ENCODE data around the gene TAF11L11.
"Not testable (repeated sequence)": the region's sequence is repeated elsewhere in the genome, so short reads cannot be mapped to it uniquely, and the experiment has no call there.

Gene TAF11L11

DNA sequence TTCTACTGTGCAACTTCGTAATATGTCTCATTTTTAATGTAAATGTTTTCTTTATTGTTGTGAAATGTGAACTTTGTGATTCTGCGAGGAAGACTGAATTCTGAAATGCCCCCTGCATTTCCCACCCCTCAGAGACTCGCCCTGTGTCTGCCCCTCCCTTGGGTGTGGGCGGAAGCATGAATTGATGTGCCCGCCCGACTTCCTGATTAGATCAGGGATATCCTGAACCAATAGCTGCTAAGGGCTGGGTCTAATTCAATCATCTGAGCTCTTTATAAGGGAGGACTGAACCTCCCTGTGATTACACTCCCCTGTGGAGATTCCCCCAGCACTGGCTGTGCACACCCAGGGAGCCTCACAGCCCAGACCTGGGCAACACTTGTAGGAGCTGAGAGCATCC is at the start of gene TAF11L11:
Gene TAF11L11, plus strand, starts transcription at position 304 of the 400 bp plus-strand sequence.
- not testable (repeated sequence) for DNase-seq (ENCODE audit: low read depth)

DNA sequence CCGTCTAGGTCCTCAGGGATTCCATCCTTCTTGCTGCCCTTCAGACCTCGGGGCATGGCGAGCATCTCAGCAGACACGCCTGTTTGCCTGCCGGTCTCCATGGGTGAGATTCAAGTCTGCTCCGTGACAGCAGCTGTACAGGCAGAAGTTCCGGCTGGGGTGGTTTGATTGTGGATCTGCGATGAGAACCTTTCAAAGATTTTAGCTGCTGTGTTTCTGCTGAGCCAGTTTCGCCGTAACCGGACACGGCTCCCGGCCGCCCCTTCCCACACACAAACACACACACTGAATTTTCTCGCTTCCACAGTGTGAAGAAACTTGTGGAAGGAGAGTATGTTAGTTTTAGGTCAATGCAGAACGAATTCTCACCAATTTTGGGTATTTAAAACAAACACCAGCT is 18.3 kb upstream of the TAF11L11 start, which contains the start of gene TAF11L7:
Gene TAF11L7, minus strand, starts transcription at position 101 of the 400 bp plus-strand sequence.
- DNase-seq (ENCODE audit: low read depth): not testable (repeated sequence)

- DNase-seq (ENCODE audit: low read depth): not testable (repeated sequence)
Measured at GRCh38 chr5:17590860-17591259, 13.1 kb upstream of the TAF11L11 start, which contains the start of gene TAF11L8. Gene TAF11L8, minus strand, starts transcription at chr5:17590960.

DNA sequence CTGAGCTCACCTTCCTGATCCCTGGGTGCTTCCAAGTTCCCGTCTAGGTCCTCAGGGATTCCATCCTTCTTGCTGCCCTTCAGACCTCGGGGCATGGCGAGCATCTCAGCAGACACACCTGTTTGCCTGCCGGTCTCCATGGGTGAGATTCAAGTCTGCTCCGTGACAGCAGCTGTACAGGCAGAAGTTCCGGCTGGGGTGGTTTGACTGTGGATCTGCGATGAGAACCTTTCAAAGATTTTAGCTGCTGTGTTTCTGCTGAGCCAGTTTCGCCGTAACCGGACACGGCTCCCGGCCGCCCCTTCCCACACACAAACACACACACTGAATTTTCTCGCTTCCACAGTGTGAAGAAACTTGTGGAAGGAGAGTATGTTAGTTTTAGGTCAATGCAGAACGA is 9.7 kb upstream of the TAF11L11 start, which contains the start of gene TAF11L9:
Gene TAF11L9, minus strand, starts transcription at position 140 of the 400 bp plus-strand sequence.
- DNase-seq (ENCODE audit: low read depth): not testable (repeated sequence)

- not testable (repeated sequence) for DNase-seq (ENCODE audit: low read depth)
Measured at GRCh38 chr5:17597728-17598127, 6.3 kb upstream of the TAF11L11 start, which contains the start of gene TAF11L10. Gene TAF11L10, minus strand, starts transcription at chr5:17597828.

GRCh38 chr5:17604951-17605350 is 968 bp downstream of the TAF11L11 start:
- no peak for DNase-seq (ENCODE audit: low read depth)

DNA sequence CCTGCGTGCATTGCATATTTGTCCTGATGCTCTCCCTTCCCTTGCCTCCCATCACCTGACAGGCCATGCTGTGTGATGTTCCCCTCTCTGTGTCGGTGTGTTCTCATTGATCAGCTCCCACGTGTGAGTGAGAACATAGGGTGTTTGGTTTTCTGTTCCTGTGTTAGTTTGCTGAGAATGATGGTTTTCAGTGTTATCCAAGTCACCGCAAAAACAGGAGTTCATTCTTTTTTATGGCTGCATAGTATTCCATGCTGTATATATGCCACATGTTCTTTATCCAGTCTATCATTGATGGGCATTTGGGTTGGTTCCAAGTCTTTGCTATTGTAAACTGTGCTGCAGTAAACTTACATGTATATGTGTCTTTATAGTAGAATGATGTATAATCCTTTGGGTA is 3.5 kb downstream of the TAF11L11 start:
- DNase-seq (ENCODE audit: low read depth): not testable (repeated sequence)

GRCh38 chr5:17610092-17610491 is 6.1 kb downstream of the TAF11L11 start, which contains the start of gene TAF11L12:
Gene TAF11L12, plus strand, starts transcription at chr5:17610392.
- not testable (repeated sequence) for DNase-seq (ENCODE audit: low read depth)

DNA sequence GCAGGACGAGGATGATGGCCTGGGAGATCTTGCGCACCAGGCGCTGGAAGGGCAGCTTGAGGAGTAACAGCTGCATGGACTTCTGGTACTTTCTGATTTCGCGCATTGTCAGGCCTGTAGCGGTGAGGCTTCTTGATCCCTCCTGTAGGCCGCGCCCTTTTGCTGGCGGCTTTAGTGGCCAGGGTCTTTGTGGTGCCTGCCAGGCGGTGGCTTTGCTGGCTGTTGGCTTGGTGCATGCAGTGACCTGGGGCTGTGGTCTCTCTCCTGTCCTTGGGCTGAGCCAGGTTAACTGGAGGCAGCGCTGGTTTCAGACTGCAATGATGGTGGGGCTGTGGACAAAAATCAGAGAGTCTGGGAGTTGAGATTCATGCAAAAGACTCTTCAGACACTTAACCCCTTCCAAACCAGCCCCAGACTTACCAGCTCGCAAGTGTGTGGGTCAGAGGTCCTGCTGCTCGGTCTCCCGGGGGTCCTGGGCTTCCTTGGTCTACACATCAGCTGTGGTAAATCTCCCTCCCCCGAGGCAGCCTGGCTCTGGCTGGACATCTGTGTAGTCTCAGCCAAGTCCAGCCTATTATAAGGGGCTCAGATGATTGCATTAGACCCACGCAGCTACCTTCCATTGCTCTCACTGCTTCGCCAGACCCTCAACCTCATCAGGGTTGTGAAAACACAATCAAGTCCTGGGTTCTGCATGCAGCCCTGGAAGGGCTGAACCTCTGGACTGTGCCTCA is 11.1 kb downstream of the TAF11L11 start:
- DNase-seq (ENCODE audit: low read depth): no peak

DNA sequence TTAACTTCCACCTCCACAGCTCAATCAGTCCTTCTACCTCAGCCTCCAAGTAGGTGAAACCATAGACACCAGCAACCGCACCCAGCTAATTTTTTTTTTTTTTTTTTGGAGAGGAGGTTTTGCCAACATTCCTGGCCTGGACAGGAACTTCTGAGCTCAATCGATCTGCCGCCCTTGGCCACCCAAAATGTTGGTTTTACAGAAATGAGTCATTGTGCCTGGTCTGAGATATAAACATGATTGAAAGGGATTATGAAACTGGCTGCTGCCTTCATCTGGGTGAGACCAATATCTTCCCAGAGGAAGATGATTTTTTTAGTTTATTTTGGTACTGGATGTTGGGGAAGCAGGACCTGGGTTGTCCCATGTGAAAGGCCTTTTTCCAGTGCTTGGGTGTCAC is 15.4 kb downstream of the TAF11L11 start:
- DNase-seq (ENCODE audit: low read depth): no peak

- DNase-seq (ENCODE audit: low read depth): no peak
Measured at GRCh38 chr5:17620627-17621026, 16.6 kb downstream of the TAF11L11 start.

GRCh38 chr5:17625686-17626085 is 21.7 kb downstream of the TAF11L11 start:
- no peak for DNase-seq (ENCODE audit: low read depth)

GRCh38 chr5:17631788-17632187 is 27.8 kb downstream of the TAF11L11 start, which contains the start of gene TAF11L13:
Gene TAF11L13, plus strand, starts transcription at chr5:17632088.
- DNase-seq (ENCODE audit: low read depth): not testable (repeated sequence)

DNA sequence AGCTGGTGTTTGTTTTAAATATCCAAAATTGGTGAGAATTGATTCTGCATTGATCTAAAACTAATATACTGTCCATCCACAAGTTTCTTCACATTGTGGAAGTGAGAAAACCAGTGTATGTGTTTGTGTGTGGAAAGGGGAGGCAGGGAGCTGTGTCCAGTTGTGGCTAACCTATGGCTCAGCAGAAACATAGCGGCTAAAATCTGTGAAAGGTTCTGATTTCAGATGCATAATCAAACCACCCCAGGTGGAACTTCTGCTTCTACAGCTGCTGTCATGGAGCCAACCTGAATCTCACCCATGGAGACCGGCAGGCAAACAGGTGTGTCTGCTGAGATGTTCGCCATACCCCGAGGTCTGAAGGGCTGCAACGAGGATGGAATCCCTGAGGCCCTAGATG is 30.2 kb downstream of the TAF11L11 start, which contains the start of gene TAF11L14:
Gene TAF11L14, plus strand, starts transcription at position 301 of the 400 bp plus-strand sequence.
- no peak for DNase-seq (ENCODE audit: low read depth)

DNA sequence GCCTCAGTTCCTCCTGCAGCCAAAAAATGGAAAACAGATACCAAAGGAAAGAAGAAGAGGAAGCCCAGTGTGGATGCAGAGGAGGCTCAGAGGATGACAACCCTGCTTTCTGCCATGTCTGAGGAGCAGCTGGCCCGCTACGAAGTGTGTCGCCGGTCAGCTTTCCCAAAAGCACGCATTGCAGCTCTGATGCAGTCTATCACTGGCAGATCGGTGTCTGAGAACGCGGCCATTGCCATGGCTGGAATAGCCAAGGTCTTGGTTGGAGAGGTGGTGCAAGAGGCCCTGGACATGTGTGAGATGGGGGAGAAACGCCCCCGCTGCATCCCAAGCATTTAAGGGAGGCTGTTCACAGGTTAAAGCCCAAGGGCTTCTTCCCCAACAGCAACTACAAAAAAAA is 45.2 kb downstream of the TAF11L11 start:
- DNase-seq (ENCODE audit: low read depth): not testable (repeated sequence)

- DNase-seq (ENCODE audit: low read depth): not testable (repeated sequence)
Measured at GRCh38 chr5:17655201-17655759, 51.3 kb downstream of the TAF11L11 start.

All from GM04504 (cell line).